NB4 (cell line): ENCODE results near the gene PLXDC1.

Experiments
- POLR2A ChIP-seq: IDR thresholded peaks from 2 replicates; pipeline ENCODE4 v1.6.1; 2011; ENCODE audit warnings: mild to moderate bottlenecking; ENCODE audit not compliant: insufficient read length; ENCODE audit errors: extremely low read depth
- TF ChIP-seq, protein P1 (sequence below): IDR thresholded peaks from one replicate; pipeline ENCODE4 v1.5.1; 2012; ENCODE audit warnings: low read depth, low read length

DNA sequence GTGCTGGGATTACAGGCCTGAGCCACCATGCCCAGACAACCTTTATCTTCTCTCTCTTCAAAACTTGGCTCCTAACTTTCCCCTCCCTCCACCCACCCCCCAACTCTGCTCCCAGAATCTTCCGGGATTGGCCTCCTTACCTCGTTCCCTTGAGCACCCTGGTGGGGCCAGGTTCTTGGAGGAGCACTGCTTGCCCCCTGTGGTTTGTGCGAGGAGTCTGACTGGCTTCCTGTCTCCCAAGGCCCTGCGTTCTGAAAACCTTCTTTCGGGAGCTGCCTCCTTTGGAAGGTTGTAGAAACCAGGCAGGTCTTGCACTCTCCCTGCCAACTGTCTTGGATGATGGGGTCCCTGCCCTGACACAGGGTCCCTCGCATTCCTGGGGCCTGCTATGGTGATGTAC lies 19.8 kb downstream of the PLXDC1 start:
- TF ChIP-seq, protein P1, sequence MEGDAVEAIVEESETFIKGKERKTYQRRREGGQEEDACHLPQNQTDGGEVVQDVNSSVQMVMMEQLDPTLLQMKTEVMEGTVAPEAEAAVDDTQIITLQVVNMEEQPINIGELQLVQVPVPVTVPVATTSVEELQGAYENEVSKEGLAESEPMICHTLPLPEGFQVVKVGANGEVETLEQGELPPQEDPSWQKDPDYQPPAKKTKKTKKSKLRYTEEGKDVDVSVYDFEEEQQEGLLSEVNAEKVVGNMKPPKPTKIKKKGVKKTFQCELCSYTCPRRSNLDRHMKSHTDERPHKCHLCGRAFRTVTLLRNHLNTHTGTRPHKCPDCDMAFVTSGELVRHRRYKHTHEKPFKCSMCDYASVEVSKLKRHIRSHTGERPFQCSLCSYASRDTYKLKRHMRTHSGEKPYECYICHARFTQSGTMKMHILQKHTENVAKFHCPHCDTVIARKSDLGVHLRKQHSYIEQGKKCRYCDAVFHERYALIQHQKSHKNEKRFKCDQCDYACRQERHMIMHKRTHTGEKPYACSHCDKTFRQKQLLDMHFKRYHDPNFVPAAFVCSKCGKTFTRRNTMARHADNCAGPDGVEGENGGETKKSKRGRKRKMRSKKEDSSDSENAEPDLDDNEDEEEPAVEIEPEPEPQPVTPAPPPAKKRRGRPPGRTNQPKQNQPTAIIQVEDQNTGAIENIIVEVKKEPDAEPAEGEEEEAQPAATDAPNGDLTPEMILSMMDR: no peak
- no peak for TF ChIP-seq POLR2A
